HG03280 (cell line): ENCODE measurements around the gene TM2D3.

ENCODE experiments used
- ATAC-seq: cut with Tn5 transposase; IDR thresholded peaks from one replicate; pipeline ENCODE4 v1.9.1; 2021; ENCODE audit warnings: mild to moderate bottlenecking, moderate library complexity; ENCODE audit not compliant: unreplicated experiment

TM2D3 gene

GRCh38 chr15:101625980-101626379, 26.2 kb downstream of the TM2D3 start:
- no peak for ATAC-seq

GRCh38 chr15:101625184-101625583, 27.0 kb downstream of the TM2D3 start:
- ATAC-seq = no peak

- ATAC-seq = no peak
Measured at GRCh38 chr15:101623367-101624304, 28.5 kb downstream of the TM2D3 start.

GRCh38 chr15:101621961-101622360, 30.2 kb downstream of the TM2D3 start:
- no peak for ATAC-seq

DNA sequence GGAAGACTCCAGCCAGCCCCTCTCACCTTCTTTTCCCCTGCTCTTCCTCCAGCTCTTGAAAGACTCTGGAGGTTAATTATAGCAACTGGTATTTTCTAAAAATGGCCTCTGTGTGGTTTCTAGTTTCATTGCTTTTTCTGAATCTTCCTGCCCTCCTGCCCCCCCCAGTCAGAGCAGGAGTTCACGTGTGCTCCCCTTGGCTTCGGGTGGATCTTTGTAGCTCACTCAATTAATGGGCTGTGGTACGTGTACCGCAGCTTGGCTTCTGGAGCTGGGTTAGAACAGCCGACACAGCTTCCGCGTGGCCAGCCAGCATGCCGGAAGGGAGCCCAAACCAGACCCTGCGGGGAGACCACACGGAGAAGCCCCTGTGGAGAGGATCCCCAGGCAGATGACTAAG, 31.5 kb downstream of the TM2D3 start:
- no peak for ATAC-seq

DNA sequence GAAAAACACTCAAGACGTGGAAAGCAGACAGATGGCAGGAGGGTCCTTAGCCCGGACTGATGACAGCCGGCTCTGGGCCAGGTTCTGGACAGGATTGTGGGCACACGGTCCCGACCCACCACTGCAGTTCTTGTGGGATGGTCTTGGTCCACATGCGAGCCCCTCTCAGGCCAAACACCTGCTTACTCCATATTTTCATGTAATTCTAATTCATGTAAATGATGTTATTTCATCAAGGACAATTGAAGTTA, 32.6 kb downstream of the TM2D3 start:
- ATAC-seq = no peak

- no peak for ATAC-seq
Measured at GRCh38 chr15:101618851-101619614, 33.1 kb downstream of the TM2D3 start.

GRCh38 chr15:101618076-101618475, 34.1 kb downstream of the TM2D3 start:
- no peak for ATAC-seq

DNA sequence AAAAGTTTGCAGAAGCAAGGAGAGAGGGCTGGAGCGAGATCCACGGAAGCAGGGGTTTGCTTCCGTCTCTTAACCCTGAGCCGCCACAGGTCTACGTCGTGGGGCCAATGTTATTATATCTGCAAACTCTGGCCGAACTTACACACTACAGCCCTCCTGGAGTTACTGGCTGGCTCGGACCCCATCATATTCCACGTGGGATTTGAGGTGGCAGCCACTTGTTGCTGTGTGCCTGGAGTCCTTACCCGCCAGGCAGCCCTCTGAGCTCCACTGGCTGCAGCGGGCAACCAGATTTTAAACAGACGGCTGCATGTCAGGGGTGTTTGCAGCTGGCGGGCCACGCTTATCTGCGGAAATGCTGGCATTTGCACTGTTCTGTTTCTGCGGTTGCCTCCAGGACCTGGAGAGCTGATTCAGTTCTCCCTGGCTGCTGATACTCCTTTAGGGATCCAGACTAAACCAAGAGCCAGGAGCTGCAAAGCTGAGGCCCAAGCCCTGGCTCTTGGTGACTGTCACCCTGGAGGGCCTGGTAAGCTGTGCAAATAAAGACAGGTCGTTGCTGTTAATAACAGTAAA, 34.7 kb downstream of the TM2D3 start:
- no peak for ATAC-seq

DNA sequence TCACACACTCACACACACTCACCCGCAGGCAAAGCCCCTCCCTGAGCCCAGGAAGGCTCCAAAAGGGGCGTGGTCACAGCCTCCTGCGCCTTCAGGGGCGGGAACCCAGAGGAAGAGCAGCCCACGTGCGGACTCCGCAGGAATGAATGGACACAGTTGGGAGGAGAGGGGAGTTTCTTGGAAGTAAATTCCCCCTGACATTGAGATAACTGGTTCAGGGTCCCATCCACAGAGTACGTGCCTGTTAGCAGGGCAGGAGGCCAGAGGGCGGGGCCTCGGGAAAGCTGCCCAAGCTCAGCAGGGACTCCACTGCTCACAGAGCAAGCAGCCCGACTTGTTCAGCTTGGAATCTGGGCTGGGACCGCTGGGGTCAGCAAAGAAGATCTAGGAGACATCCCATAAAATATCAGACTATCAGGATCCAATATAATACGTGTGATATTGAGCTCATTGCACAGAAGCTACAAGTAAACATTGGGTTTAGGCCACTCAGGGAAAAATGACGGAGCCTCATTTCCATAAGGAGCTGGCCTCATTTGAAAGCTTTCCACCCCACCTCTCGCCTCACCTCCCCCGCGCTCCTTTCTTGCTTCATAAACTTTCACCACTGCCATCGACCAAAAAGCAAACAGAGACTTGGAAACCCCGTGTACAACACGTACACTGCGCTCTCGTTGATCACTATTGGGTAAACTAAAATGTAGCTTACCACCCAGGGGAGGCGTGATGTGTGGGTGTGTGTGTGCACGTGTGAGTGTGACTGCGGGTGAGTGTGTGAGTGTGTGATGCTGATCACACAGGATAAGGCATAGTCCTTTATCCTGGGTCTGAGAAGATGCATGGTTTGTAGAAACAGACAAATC, 36.0 kb downstream of the TM2D3 start:
- no peak for ATAC-seq

DNA sequence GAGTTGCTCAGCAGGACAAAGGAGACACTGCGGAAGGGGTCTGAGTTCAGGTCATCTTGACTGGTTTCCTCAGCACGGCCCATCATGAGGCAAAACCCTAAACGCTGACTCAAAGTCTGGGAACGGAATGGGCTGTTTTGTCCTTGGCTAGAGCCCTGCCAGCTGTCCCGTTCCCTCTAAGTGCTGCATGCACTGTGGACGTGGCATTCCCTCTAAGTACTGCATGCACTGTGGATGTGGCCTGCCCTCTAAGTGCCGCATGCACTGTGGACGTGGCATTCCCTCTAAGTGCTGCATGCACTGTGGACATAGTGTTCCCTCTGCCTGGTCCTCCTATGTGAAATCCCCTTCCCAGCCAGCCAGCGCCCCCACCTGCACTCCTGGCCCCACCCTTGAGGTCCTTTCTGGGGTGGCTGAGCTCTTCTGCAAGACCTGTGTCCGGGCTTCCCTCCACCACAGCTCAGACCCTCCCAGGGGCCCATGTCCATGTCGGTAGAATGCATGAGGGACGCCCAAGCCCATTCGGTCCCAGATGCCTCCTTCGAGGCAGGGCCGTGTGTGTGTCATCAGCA, 36.7 kb downstream of the TM2D3 start:
- ATAC-seq = no peak

GRCh38 chr15:101614761-101615160, 37.4 kb downstream of the TM2D3 start:
- no peak for ATAC-seq

- no peak for ATAC-seq
Measured at GRCh38 chr15:101614001-101614585, 38.1 kb downstream of the TM2D3 start.

GRCh38 chr15:101613130-101614000, 38.8 kb downstream of the TM2D3 start:
- no peak for ATAC-seq

- no peak for ATAC-seq
Measured at GRCh38 chr15:101612676-101613075, 39.5 kb downstream of the TM2D3 start.

DNA sequence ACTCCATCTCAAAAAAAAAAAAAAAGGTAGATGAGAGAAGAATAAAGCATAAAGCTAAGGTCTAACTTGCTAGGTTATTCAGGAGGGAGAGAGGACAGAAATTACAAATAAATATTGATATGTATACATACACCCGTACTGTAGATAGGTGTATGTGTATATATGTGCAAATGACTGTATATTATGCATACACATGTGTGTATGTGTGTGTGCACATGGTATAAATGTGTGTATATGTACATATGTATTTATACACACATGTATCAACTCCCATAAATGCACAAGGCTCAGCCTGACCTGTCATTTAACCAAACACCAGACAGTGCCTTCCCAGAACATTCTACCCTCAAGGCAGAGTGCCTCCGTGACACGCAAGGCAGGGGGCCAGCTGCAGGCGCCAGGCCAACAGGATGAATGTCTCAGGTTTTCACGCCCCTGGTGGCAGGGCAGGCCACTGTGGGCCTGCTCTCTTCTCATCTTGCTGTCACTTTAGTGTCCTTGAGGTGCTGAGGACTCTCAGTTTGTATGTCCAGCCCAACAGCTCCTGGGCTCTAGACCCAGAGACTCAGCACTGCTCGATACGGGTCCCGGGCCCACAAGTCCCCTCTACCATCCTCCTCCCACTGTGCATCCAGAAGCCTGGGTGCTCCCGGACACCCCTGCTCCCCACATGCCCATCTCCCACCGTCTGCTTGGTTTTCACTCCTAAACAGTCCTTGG, 40.4 kb downstream of the TM2D3 start:
- no peak for ATAC-seq

GRCh38 chr15:101611007-101611406, 41.2 kb downstream of the TM2D3 start:
- ATAC-seq = no peak

DNA sequence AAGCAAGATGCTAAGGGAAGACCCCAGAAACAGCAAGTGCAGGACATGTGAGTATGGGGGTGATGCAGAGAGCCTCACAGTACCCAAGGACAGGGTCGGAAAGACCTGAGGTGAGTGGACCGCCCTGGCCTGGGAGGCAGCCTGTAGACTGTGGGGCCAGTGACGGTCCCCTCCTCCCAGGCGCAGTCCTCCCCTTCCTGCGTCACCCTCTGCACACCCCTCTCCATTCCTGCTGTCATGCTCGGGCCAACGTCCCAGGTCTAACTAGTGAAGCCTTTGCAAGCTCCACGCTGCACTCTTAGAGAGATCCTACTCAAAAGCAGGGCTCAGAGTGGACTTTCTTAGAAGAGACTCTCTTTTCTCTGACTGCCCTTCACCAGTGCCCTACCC, 41.6 kb downstream of the TM2D3 start:
- no peak for ATAC-seq
